HG02970 (cell line): ENCODE data around the gene HSCB.
"Not testable (repeated sequence)": the region's sequence is repeated elsewhere in the genome, so short reads cannot be mapped to it uniquely, and the experiment has no call there.

ENCODE experiments used
- ATAC-seq: cut with Tn5 transposase; IDR thresholded peaks from one replicate; pipeline ENCODE4 v1.9.1; 2021; ENCODE audit warnings: mild to moderate bottlenecking, moderate library complexity, moderate number of reproducible peaks; ENCODE audit not compliant: unreplicated experiment, low FRiP score

Gene HSCB

GRCh38 chr22:28783786-28784671, 42.2 kb downstream of the HSCB start:
- no peak for ATAC-seq

- ATAC-seq = no peak
Observed at GRCh38 chr22:28788601-28789000, 46.8 kb downstream of the HSCB start.

- ATAC-seq = no peak
Observed at GRCh38 chr22:28791124-28791523, 49.3 kb downstream of the HSCB start.

GRCh38 chr22:28791841-28792490, 50.1 kb downstream of the HSCB start:
- ATAC-seq = no peak

- ATAC-seq = no peak
Observed at GRCh38 chr22:28792491-28793383, 50.9 kb downstream of the HSCB start.

- ATAC-seq = no peak
Observed at GRCh38 chr22:28793976-28794584, 52.2 kb downstream of the HSCB start.

GRCh38 chr22:28795071-28795693, 53.3 kb downstream of the HSCB start:
- ATAC-seq = no peak

GRCh38 chr22:28795932-28796856, 54.4 kb downstream of the HSCB start:
- ATAC-seq = no peak

GRCh38 chr22:28798810-28799605, 57.2 kb downstream of the HSCB start:
- no peak for ATAC-seq

- peak; percentile 26 for ATAC-seq
Observed at GRCh38 chr22:28799606-28800307, 57.9 kb downstream of the HSCB start.

GRCh38 chr22:28800308-28801041, 58.6 kb downstream of the HSCB start, which contains the start of gene XBP1:
XBP1 (minus strand) TSS chr22:28800569.
- peak; percentile 95 for ATAC-seq

GRCh38 chr22:28801845-28802594, 60.2 kb downstream of the HSCB start:
- ATAC-seq = no peak

GRCh38 chr22:28802595-28803123, 60.8 kb downstream of the HSCB start:
- no peak for ATAC-seq

- ATAC-seq = not testable (repeated sequence)
Observed at GRCh38 chr22:28805426-28805825, 63.6 kb downstream of the HSCB start.
